Endothelial cell of umbilical vein (primary cell): ENCODE data around the gene BLOC1S4. TPM values are rescaled to one million over a fixed set of nuclear protein-coding genes. Genes with fewer than 3 reads are reported as not detected.

ENCODE experiments used
- BruUV-seq: library from RNA; stranded (reverse); fragments of 400-500 nt; replicated peaks from 2 replicates; lab custom pipeline; 2021; lab: Mats Ljungman, UMichigan
- CTCF ChIA-PET: fragments of 300-600, 350-600 bp; sonication (Branson Sonifier 250); formaldehyde crosslinking; loops from one replicate; lab custom pipeline; 2021; ENCODE audit warnings: antibody characterized with exemption, inconsistent platforms; lab: Charles Lee
- POLR2A ChIA-PET: fragments of 300-600, 350-600 bp; sonication (Branson Sonifier 250); formaldehyde crosslinking; loops from one replicate; lab custom pipeline; 2021; ENCODE audit warnings: antibody characterized with exemption, inconsistent platforms; lab: Charles Lee
- DNase-seq: peaks from one replicate; pipeline ENCODE4 v3.0.0-alpha.2; 2011; ENCODE audit warnings: low read depth, low spot score
- FAIRE-seq: peaks from 2 replicates; lab custom pipeline; 2011; peaks lifted over from hg19 to GRCh38; lab: Jason Lieb, UNC
- H2AFZ ChIP-seq: 2 replicates; pipeline ENCODE4 v1.6.0; 2012; ENCODE audit warnings: low read depth, low read length, control low read depth, inconsistent platforms
- H3K27ac ChIP-seq: 2 replicates; pipeline ENCODE4 v1.5.1; 2011; ENCODE audit warnings: low read depth, mild to moderate bottlenecking, control low read depth, low read length, moderate library complexity; ENCODE audit not compliant: insufficient read depth
- H3K27me3 ChIP-seq, 2 experiments: 2 replicates each; pipeline versions ENCODE4 v1.6.0 to v1.6.1; 2011; ENCODE audit warnings: low read length in 2 of 2, mixed read lengths in 1 of 2; ENCODE audit not compliant: control insufficient read depth in 2 of 2, insufficient read depth in 2 of 2
- H3K36me3 ChIP-seq, 2 experiments: 2 replicates in 1 of 2; 3 replicates in 1 of 2; pipeline ENCODE4 v1.5.1; 2011; ENCODE audit warnings: low read length in 2 of 2, mild to moderate bottlenecking in 1 of 2, moderate library complexity in 1 of 2; ENCODE audit not compliant: control insufficient read depth in 2 of 2, insufficient read depth in 2 of 2; ENCODE audit errors: extremely low read depth in 1 of 2
- H3K4me1 ChIP-seq: 3 replicates; pipeline ENCODE4 v1.5.1; 2011; ENCODE audit warnings: mild to moderate bottlenecking, low read length; ENCODE audit not compliant: control insufficient read depth, insufficient read depth; ENCODE audit errors: extremely low read depth
- H3K4me2 ChIP-seq: 2 replicates; pipeline ENCODE4 v1.6.1; 2011; ENCODE audit warnings: low read length, control low read depth, mixed read lengths; ENCODE audit not compliant: insufficient read depth
- H3K4me3 ChIP-seq, 3 experiments: fragments of 200-600 bp in 1 of 3; sonication (generic), shearing (Covaris generic) in 1 of 3; replicated peaks in 1 of 3; 2 replicates each; pipeline ENCODE4 v1.5.1; 2011 to 2016; ENCODE audit warnings: control low read depth in 3 of 3, low read length in 3 of 3, mild to moderate bottlenecking in 2 of 3, inconsistent platforms in 1 of 3, low read depth in 1 of 3, moderate library complexity in 1 of 3; ENCODE audit not compliant: insufficient read depth in 1 of 3
- H3K79me2 ChIP-seq: 2 replicates; pipeline ENCODE4 v1.6.0; 2012; ENCODE audit warnings: low read length, inconsistent platforms; ENCODE audit not compliant: control insufficient read depth, insufficient read depth
- H3K9ac ChIP-seq: replicated peaks from 2 replicates; pipeline ENCODE3; 2011; ENCODE audit warnings: low read length, control low read depth; ENCODE audit not compliant: insufficient read depth; ENCODE audit errors: extremely low read depth
- H3K9me1 ChIP-seq: replicated peaks from 3 replicates; pipeline ENCODE4 v1.6.0; 2011; ENCODE audit warnings: mild to moderate bottlenecking, low read length; ENCODE audit not compliant: control insufficient read depth, insufficient read depth; ENCODE audit errors: extremely low read depth
- H3K9me3 ChIP-seq: replicated peaks from 2 replicates; pipeline ENCODE4 v1.5.1; 2012; ENCODE audit warnings: low read length, inconsistent platforms; ENCODE audit not compliant: control insufficient read depth, insufficient read depth
- H4K20me1 ChIP-seq: replicated peaks from 2 replicates; pipeline ENCODE3; 2011; ENCODE audit warnings: mild to moderate bottlenecking, low read length; ENCODE audit not compliant: control insufficient read depth, insufficient read depth; ENCODE audit errors: extremely low read depth
- EZH2 ChIP-seq: IDR thresholded peaks from 2 replicates; pipeline ENCODE4 v1.6.1; 2012; ENCODE audit warnings: borderline replicate concordance, low read depth, mild to moderate bottlenecking, moderate library complexity, low read length, inconsistent platforms; ENCODE audit not compliant: severe bottlenecking
- FOS ChIP-seq: IDR thresholded peaks from 2 replicates; pipeline ENCODE4 v1.6.1; 2011; ENCODE audit warnings: mild to moderate bottlenecking, low read length, moderate library complexity, borderline replicate concordance; ENCODE audit not compliant: insufficient read depth
- GATA2 ChIP-seq: IDR thresholded peaks from 2 replicates; pipeline ENCODE4 v1.7.0; 2011; ENCODE audit warnings: low read depth, mild to moderate bottlenecking, moderate library complexity, mixed read lengths, low read length; ENCODE audit not compliant: insufficient read length, insufficient read depth
- JUN ChIP-seq: IDR thresholded peaks from 2 replicates; pipeline ENCODE4 v1.6.1; 2011; ENCODE audit warnings: borderline replicate concordance, low read depth; ENCODE audit not compliant: insufficient read length, insufficient read depth
- MYC ChIP-seq: IDR thresholded peaks from one replicate; pipeline ENCODE4 v1.6.1; 2011; ENCODE audit warnings: mild to moderate bottlenecking, low read depth, low read length
- POLR2A ChIP-seq: IDR thresholded peaks from 2 replicates; pipeline ENCODE4 v1.6.1; 2012; ENCODE audit warnings: low read depth, mild to moderate bottlenecking, control low read depth, low read length
- POLR2AphosphoS5 ChIP-seq: IDR thresholded peaks from 2 replicates; pipeline ENCODE4 v1.6.1; 2012; ENCODE audit warnings: low read depth, mild to moderate bottlenecking, control low read depth, low read length, moderate library complexity; ENCODE audit not compliant: insufficient read depth
- dilution Hi-C: fragments of 300-500 bp; cut with MboI; formaldehyde crosslinking; loops from one replicate; pipeline ENCODE4 v1.15.0; 2019; ENCODE audit warnings: low sequenced_read_pairs; ENCODE audit not compliant: extremely low pct_ligation_motif_present
- intact Hi-C: fragments of 100-400 bp; cut with micrococcal nuclease; formaldehyde crosslinking; loops from one replicate; pipeline ENCODE4 v1.10.0; 2022
- polyA plus RNA-seq, 4 experiments: library from polyadenylated mRNA; depleted of rRNA in 3 of 4; stranded (reverse) in 3 of 4; unstranded in 1 of 4; fragments of >200 nt; gene quantifications; 2 replicates each; pipeline versions ENCODE4 v1.2.1 to v1.2.3, GENCODE V29; 2011 to 2012; ENCODE audit warnings: missing spikeins in 1 of 4
- total RNA-seq: library from RNA; stranded (reverse); gene quantifications from 2 replicates; pipeline ENCODE4 v1.2.3, GENCODE V29; 2021
- TF ChIP-seq, protein P1 (sequence below): IDR thresholded peaks from 2 replicates; pipeline ENCODE4 v1.6.1; 2011; ENCODE audit not compliant: insufficient read depth, insufficient read length
- TF ChIP-seq, protein P2 (sequence below), 2 donors: IDR thresholded peaks; 1 replicate in 1 of 2; 2 replicates in 1 of 2; pipeline ENCODE4 v1.5.1; 2011; ENCODE audit warnings: low read length in 2 of 2, mild to moderate bottlenecking in 2 of 2, moderate library complexity in 2 of 2, control low read depth in 1 of 2, inconsistent platforms in 1 of 2, low read depth in 1 of 2; ENCODE audit not compliant: insufficient read depth in 1 of 2; ENCODE audit errors: extremely low read depth in 1 of 2

The BLOC1S4 gene
- total and polyA plus RNA-seq, 2 donors (not counting 3 experiments of a cell fraction or from before 2014, with no cell fraction given), result 12.7 to 16.9 TPM

DNA sequence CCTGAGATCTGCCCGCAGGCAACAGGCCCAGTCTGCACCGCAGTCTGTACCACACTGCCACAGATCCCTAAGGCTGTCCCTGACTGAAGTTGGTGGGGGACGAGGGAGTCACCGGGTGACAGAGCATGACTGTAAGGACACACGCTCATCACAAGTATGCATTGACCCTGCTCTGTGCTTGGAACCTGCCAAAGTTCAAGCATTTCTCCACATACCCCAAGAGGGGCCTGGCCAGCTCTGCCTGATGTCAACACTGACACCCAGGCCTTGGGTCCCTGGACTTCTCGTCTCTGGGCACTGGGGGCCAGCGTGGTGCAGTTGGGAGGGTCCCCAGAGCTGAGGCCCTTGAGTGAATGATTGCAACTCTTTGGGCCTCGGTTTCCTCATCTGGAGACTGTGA is 7.9 kb downstream of the BLOC1S4 start:
- FAIRE-seq, result no peak
- no peak for DNase-seq
- Histone ChIP-seq H3K36me3 (no peaks in the 10 kb centered on the region), H3K9me3 (no peaks in the 10 kb centered on the region), H3K9me1 (no peaks in the 10 kb centered on the region), H3K27me3 (no peaks in the 10 kb centered on the region), H3K79me2 (no peaks in the 10 kb centered on the region), H3K9ac (no peak overlapping the region), H3K27ac (no peak overlapping the region), H3K4me1 (no peaks in the 10 kb centered on the region), H2AFZ (no peak overlapping the region), H3K4me2 (no peak overlapping the region), H3K4me3 (no peak overlapping the region), H4K20me1 (no peaks in the 10 kb centered on the region)
- intact Hi-C loops (no loop called here), dilution Hi-C loops (no loop called here)
- CTCF ChIA-PET, result interaction anchor here (1.9 kb wide), 1 partner anchor 150 kb away, joined by 13 read pairs; no protein-coding TSS in a partner anchor
- TF ChIP-seq EZH2 (no peak), POLR2AphosphoS5 (no peak)
- POLR2A ChIA-PET, result no interaction called here
- BruUV-seq, result no TSS peak

GRCh38 chr4:6724421-6725111 is 8.6 kb downstream of the BLOC1S4 start:
- CTCF ChIA-PET, result interaction anchor here (1.9 kb wide), 1 partner anchor 149 kb away, joined by 13 read pairs; no protein-coding TSS in a partner anchor
- Histone ChIP-seq H3K27ac (no peak overlapping the region), H3K4me1 (no peaks in the 10 kb centered on the region), H3K27me3 (no peaks in the 10 kb centered on the region), H4K20me1 (no peaks in the 10 kb centered on the region), H3K4me3 (no peak overlapping the region), H3K9me3 (no peaks in the 10 kb centered on the region), H2AFZ (no peak overlapping the region), H3K79me2 (no peaks in the 10 kb centered on the region), H3K4me2 (no peak overlapping the region), H3K9ac (no peak overlapping the region), H3K9me1 (no peaks in the 10 kb centered on the region), H3K36me3 (no peaks in the 10 kb centered on the region)
- POLR2A ChIA-PET, result no interaction called here
- no TSS peak for BruUV-seq
- DNase-seq (no peak), FAIRE-seq (no peak)
- TF ChIP-seq EZH2 (no peak), MYC (no peak), POLR2A (no peak), JUN (no peak), POLR2AphosphoS5 (no peak), FOS (no peak), GATA2 (no peak)
- TF ChIP-seq, protein P1, sequence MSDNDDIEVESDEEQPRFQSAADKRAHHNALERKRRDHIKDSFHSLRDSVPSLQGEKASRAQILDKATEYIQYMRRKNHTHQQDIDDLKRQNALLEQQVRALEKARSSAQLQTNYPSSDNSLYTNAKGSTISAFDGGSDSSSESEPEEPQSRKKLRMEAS, result no peak
- TF ChIP-seq, protein P2, sequence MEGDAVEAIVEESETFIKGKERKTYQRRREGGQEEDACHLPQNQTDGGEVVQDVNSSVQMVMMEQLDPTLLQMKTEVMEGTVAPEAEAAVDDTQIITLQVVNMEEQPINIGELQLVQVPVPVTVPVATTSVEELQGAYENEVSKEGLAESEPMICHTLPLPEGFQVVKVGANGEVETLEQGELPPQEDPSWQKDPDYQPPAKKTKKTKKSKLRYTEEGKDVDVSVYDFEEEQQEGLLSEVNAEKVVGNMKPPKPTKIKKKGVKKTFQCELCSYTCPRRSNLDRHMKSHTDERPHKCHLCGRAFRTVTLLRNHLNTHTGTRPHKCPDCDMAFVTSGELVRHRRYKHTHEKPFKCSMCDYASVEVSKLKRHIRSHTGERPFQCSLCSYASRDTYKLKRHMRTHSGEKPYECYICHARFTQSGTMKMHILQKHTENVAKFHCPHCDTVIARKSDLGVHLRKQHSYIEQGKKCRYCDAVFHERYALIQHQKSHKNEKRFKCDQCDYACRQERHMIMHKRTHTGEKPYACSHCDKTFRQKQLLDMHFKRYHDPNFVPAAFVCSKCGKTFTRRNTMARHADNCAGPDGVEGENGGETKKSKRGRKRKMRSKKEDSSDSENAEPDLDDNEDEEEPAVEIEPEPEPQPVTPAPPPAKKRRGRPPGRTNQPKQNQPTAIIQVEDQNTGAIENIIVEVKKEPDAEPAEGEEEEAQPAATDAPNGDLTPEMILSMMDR (IDR thresholded peaks at IDR 0.05; ENCODE audit: extremely low read depth in 1 of 2, insufficient read depth in 1 of 2, low read depth in 1 of 2, low read length in 2 of 2), result no peak
- intact Hi-C loops (no loop called here), dilution Hi-C loops (no loop called here)
